Kidney epithelial cell (primary cell): ENCODE data around the gene RNF41. TPM values are rescaled to one million over a fixed set of nuclear protein-coding genes. Genes with fewer than 3 reads are reported as not detected.
"Not testable (repeated sequence)": the region's sequence is repeated elsewhere in the genome, so short reads cannot be mapped to it uniquely, and the experiment has no call there.

ENCODE experiments used
- DNase-seq: peaks from one replicate; pipeline ENCODE4 v3.0.0-alpha.2; 2010; ENCODE audit warnings: low read depth
- H3K27me3 ChIP-seq: 2 replicates; pipeline ENCODE4 v1.6.0; 2011; ENCODE audit warnings: low read length; ENCODE audit not compliant: control insufficient read depth, insufficient read depth
- H3K36me3 ChIP-seq: 2 replicates; pipeline ENCODE4 v1.5.1; 2011; ENCODE audit warnings: low read length; ENCODE audit not compliant: control insufficient read depth, insufficient read depth
- H3K4me3 ChIP-seq: 2 replicates; pipeline ENCODE4 v1.5.1; 2011; ENCODE audit warnings: low read depth, mild to moderate bottlenecking, control low read depth, low read length
- total RNA-seq: library from RNA; depleted of rRNA; stranded (reverse); fragments of >200 nt; gene quantifications from 2 replicates; pipeline ENCODE4 v1.2.3, GENCODE V29; 2015
- TF ChIP-seq, protein P1 (sequence below): IDR thresholded peaks from 2 replicates; pipeline ENCODE4 v1.5.1; 2011; ENCODE audit warnings: mild to moderate bottlenecking, moderate library complexity, low read length, control low read depth, inconsistent platforms; ENCODE audit not compliant: insufficient read depth, poor library complexity, severe bottlenecking

The RNF41 gene
- total RNA-seq, 1 donor from 2014 or later, result 77.4 TPM

DNA sequence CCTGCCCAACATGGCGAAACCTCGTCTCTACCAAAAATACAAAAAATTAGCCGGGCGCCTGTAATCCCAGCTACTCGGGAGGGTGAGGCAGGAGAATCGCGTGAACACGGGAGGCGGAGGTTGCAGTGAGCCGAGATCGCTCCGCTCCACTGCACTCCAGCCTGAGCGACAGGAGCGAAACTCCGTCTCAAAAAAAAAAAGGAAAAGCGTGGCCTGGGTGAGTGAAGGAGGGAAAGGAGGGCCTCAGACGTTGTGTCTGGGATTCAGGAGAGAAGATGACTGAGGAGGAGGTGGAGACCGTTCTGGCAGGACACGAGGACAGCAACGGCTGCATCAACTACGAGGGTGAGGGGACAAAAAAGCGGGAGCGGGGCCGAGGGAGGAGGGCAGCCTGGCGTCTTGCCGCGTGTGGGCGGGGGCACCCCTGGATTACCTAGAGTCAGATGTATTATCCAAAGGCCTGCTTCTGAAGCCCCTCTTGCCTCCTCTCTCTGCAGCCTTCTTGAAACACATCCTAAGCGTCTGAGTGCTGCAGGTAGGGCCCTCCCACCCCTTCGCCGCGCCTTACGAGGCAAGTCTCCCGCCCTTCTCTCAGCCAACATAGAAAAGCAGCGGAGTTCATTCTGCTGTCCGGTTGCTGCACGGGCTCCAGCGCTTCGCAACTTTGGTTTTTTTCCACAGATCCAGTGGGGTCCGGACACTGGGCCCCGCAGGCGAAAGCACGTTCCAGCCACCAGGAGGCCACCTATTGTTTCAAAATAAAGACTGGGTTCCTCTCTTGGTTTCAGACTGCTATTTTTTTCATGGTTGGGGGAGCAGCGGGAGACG lies 64.3 kb downstream of the RNF41 start:
- Histone ChIP-seq H3K36me3 (peaks cover 8% of the 10 kb centered on the region), H3K4me3 (peak overlapping the region; percentile 32), H3K27me3 (no peaks in the 10 kb centered on the region)
- DNase-seq, result peak; percentile 48
- TF ChIP-seq, protein P1, sequence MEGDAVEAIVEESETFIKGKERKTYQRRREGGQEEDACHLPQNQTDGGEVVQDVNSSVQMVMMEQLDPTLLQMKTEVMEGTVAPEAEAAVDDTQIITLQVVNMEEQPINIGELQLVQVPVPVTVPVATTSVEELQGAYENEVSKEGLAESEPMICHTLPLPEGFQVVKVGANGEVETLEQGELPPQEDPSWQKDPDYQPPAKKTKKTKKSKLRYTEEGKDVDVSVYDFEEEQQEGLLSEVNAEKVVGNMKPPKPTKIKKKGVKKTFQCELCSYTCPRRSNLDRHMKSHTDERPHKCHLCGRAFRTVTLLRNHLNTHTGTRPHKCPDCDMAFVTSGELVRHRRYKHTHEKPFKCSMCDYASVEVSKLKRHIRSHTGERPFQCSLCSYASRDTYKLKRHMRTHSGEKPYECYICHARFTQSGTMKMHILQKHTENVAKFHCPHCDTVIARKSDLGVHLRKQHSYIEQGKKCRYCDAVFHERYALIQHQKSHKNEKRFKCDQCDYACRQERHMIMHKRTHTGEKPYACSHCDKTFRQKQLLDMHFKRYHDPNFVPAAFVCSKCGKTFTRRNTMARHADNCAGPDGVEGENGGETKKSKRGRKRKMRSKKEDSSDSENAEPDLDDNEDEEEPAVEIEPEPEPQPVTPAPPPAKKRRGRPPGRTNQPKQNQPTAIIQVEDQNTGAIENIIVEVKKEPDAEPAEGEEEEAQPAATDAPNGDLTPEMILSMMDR, result peak; percentile 70

DNA sequence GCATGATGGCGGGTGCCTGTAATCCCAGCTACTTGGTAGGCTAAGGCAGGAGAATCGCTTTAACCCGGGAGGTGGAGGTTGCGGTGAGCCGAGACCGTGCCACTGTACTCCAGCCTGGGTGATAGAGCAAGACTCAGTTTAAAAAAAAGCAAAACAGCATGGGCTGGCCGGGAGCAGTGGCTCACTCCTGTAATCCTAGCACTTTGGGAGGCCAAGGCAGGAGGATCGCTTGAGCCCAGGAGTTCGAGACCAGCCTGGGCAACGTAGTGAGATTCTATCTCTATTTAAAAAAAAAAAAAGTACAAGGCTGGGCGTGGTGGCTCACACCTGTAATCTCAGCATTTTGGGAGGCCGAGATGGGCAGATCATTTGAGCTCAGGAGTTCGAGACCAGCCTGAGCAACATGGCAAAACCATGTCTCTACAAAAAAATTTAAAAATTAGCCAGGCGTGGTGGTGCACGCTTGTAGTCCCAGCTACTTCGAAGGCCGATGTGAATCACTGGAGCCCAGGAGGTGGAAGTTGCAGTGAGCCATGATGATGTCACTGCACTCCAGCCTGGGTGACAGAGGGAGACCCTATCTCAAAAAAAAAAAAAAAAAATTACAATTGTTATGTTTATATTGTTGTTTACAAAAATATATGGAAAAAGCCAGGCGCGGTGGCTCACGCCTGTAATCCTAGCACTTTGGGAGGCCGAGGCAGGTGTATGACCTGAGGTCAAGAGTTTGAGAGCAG lies 65.1 kb downstream of the RNF41 start:
- DNase-seq, H3K36me3 ChIP-seq, H3K27me3 ChIP-seq: not testable (repeated sequence)
- peak overlapping the region; percentile 32 for H3K4me3 ChIP-seq

DNA sequence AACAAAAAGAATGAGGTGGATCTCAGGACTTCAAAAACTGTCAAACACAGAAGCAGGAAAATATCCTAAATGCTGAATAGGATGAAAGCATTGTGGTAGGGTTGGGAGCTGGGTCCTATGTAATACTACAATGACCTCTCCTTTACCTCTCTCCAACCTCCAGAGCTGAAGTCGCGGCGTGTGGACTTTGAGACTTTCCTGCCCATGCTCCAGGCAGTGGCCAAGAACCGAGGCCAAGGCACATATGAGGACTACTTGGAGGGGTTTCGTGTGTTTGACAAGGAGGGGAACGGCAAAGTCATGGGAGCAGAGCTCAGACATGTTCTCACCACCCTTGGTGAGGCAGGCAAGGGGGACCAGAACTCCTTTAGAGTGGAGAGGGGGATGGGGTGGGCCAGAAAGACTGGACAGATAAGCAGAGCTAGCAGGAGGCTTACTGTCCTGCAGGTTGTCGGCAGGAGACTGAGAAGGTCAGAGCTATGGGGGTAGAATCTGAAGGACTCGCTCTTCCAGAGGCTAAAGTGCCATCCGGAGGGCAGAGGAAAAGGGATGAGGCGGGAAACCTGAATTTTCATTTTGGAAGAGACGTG lies 66.4 kb downstream of the RNF41 start:
- no peaks in the 10 kb centered on the region for H3K27me3 ChIP-seq
- TF ChIP-seq, protein P1, result no peak
- DNase-seq, result no peak
- no peak overlapping the region for H3K4me3 ChIP-seq
- H3K36me3 ChIP-seq, result peaks cover 4% of the 10 kb centered on the region

DNA sequence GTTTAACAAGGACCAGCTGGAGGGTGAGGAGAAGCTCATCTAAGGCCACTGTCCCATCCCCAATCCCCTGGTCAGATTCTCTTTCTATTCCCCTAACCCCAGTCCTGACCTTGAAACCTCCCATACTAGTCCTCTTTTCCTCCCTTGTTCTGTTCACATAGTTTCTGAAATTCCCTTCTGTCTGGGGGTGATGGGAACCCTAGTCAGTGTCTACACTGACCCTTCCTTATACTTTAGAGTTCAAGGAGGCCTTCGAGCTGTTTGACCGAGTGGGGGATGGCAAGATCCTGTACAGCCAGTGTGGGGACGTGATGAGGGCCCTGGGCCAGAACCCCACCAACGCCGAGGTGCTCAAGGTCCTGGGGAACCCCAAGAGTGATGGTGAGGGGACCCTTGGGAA lies 66.9 kb downstream of the RNF41 start:
- TF ChIP-seq, protein P1, result no peak
- Histone ChIP-seq H3K36me3 (peaks cover 2% of the 10 kb centered on the region), H3K27me3 (no peaks in the 10 kb centered on the region), H3K4me3 (no peak overlapping the region)
- no peak for DNase-seq

DNA sequence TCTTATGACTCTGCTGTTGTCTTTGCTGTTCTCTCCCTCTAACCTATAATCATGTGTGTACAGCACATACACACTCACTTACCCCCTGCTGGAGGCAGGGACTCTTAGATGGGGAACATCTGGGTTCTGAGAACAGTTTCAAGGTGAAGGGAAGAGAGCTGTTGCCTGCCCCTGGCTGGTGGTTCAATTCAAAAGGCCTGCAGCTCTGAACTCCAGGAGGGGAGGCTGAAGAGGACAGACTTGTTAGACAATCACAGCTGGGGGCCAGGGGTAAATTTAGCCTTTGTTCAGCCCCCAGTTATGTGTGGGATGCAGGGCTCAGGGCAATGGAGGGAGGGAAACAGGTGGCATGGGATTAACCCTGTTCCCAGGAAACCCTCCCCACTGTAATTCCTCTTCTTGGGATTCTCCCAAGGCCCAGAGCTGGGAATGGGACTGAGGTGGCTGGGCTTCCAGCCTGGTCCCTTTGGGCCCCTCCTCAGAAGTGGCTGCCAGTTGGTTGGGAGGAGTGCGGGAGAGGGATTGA lies 67.4 kb downstream of the RNF41 start:
- Histone ChIP-seq H3K27me3 (no peaks in the 10 kb centered on the region), H3K36me3 (peaks cover 2% of the 10 kb centered on the region), H3K4me3 (no peak overlapping the region)
- TF ChIP-seq, protein P1, result no peak
- DNase-seq, result no peak

DNA sequence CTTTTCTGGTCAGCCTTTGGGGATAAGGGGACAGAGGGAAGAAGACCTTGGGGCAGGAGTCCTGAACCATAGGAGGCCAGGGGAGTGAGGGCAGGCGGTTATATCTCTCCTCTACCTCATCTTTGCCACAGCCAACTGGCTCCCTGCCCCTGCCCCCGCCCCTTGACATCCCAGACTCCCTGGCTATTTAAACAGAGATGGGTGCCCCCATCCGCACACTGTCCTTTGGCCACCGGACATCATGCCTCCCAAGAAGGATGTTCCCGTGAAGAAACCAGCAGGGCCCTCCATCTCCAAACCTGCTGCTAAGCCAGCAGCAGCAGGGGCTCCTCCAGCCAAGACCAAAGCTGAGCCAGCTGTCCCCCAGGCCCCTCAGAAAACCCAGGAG lies 68.0 kb downstream of the RNF41 start:
- no peak for DNase-seq
- peaks cover 2% of the 10 kb centered on the region for H3K36me3 ChIP-seq
- TF ChIP-seq, protein P1, result no peak
- no peak overlapping the region for H3K4me3 ChIP-seq
- no peaks in the 10 kb centered on the region for H3K27me3 ChIP-seq
